Activated naive CD8-positive, alpha-beta T cell (primary cell): ENCODE data around the gene UNC13A.

Experiments
- H3K27ac Mint-ChIP-seq: one replicate; pipeline ENCODE4 v1.8.0; 2021; ENCODE audit warnings: mixed read lengths
- H3K27me3 Mint-ChIP-seq: one replicate; pipeline ENCODE4 v1.8.0; 2021; ENCODE audit warnings: mixed read lengths
- H3K36me3 Mint-ChIP-seq: one replicate; pipeline ENCODE4 v1.8.0; 2021; ENCODE audit warnings: mixed read lengths
- H3K4me1 Mint-ChIP-seq: one replicate; pipeline ENCODE4 v1.8.0; 2021; ENCODE audit warnings: low read depth, mixed read lengths
- H3K4me3 Mint-ChIP-seq: one replicate; pipeline ENCODE4 v1.8.0; 2021; ENCODE audit warnings: mild to moderate bottlenecking, mixed read lengths
- H3K9me3 Mint-ChIP-seq: one replicate; pipeline ENCODE4 v1.8.0; 2021; ENCODE audit warnings: low read depth, mixed read lengths

Gene UNC13A

DNA sequence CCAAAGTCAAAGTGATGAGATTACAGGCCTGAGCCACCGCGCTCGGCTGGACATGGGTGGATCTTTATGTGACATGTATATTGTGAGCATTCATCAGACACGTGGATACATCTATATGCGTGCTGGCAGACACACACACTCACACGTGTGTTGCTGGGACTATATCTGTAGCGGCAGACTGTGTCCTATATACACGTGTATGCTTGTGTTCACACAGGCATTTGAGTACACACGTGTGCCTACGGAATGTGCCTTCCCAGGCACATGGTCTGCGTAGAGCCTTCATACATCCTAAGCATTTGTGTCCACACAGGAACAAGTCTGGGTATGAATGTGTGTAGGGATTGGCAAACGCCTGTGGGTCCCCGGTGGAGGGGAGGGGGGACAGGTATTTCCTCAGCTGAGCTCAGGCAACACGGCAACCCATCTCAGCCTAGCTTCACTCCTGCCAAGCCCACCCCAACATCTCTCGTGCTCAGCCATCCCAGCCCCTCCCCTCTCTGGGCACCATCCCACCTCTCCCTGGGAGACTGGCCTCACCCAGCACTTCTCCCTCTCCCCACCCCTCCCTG lies 2.6 kb downstream of the UNC13A start:
- no peak overlapping the region for H3K27ac Mint-ChIP-seq
- H3K36me3 Mint-ChIP-seq = no peaks in the 10 kb centered on the region
- H3K9me3 Mint-ChIP-seq = no peaks in the 10 kb centered on the region
- H3K27me3 Mint-ChIP-seq = peaks cover 46% of the 10 kb centered on the region
- no peak overlapping the region for H3K4me3 Mint-ChIP-seq
- peaks cover 21% of the 10 kb centered on the region for H3K4me1 Mint-ChIP-seq

DNA sequence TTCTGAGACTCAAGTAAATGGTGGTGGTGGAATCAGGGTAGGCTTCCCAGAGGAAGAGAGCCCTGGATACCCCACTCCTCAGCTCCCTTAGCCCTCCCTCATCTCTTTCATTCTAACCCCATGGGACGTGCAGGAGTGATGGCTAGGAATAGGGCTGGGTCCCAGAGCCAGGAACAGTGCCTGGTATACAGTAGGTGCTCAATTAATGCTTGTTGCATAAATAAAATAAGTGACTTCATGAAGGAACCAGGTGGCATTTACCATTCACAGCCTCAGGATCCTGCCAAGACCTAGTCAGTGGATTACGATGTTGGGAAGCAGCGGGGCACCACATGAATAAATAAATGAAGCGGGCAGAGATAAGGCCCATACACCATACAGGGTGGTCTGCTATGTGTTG lies 3.9 kb downstream of the UNC13A start:
- no peak overlapping the region for H3K27ac Mint-ChIP-seq
- no peaks in the 10 kb centered on the region for H3K36me3 Mint-ChIP-seq
- peaks cover 22% of the 10 kb centered on the region for H3K4me1 Mint-ChIP-seq
- H3K9me3 Mint-ChIP-seq = no peaks in the 10 kb centered on the region
- no peak overlapping the region for H3K4me3 Mint-ChIP-seq
- H3K27me3 Mint-ChIP-seq = peaks cover 51% of the 10 kb centered on the region

DNA sequence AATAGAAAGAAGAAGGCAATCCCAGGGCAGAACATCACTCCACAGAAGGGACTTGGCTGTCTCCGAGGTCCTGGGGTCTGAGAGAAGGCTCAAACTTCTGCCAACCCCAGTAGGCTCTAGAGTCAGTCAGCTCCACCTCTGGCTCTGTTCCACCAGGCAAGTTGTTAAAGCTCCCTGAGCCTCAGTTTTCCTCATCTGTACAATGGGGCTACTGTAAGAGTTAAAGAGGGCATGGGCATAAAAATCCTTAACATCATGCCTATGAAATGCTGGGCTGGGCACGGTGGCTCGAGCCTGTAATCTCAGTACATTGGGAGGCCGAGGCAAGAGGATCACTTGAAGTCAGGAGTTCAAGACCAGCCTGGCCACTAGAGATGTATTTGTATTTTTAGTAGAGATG lies 5.1 kb downstream of the UNC13A start:
- Mint-ChIP-seq H3K27me3 (peaks cover 50% of the 10 kb centered on the region), H3K9me3 (no peaks in the 10 kb centered on the region), H3K4me3 (no peak overlapping the region), H3K4me1 (peaks cover 18% of the 10 kb centered on the region), H3K36me3 (no peaks in the 10 kb centered on the region), H3K27ac (no peak overlapping the region)

DNA sequence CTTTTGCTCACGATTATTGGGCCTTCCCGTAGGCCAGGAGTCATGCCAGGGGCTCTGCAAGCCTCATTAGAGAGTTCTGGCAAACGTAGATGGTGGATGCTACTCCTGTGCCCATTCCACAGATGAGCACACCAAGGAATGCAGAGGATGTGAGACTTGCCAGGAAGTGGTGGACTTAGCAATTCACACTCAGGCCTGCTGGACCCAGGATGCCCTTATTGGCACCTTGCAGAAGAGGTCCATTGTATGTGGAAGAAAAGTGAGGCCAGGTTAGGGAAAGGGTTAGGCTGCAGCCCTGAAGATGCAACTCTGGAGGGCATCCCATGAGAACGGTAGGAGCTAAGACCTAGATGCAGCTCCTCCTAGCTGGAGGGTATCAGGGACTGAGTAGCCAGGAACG lies 5.9 kb downstream of the UNC13A start:
- Mint-ChIP-seq H3K27me3 (peaks cover 49% of the 10 kb centered on the region), H3K36me3 (no peaks in the 10 kb centered on the region), H3K4me1 (peaks cover 13% of the 10 kb centered on the region), H3K9me3 (no peaks in the 10 kb centered on the region), H3K4me3 (no peak overlapping the region), H3K27ac (no peak overlapping the region)

DNA sequence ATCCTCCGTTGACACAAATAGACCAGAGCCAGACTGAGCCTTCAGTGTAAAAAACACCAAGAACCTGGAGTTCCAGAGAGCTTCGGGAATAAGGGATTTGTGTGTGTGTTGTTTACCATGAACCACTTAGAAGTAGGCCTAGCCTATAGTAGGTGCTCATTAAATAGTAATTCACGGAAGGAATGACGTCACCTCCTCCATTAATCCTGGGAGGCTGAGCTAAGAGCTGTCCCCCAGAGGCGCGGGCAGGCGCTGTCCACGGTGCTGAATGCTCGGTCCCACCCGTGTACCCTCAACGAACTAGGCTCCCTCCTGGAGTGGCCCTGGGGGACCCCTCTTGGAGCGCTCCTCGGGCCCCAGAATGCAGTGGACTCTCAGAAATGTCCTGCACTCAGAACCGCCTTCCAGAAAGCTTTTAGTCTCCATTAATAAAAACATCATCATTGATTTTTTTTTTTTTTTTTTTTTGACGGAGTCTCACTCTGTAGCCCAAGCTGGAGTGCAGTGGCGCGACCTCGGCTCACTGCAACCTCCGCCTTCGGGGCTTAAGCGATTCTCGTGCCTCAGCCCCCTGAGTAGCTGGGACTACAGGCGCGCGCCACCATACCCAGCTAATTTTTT lies 6.5 kb downstream of the UNC13A start:
- Mint-ChIP-seq H3K36me3 (no peaks in the 10 kb centered on the region), H3K27me3 (peaks cover 47% of the 10 kb centered on the region), H3K27ac (no peak overlapping the region), H3K4me3 (no peak overlapping the region), H3K4me1 (peaks cover 12% of the 10 kb centered on the region), H3K9me3 (no peaks in the 10 kb centered on the region)

DNA sequence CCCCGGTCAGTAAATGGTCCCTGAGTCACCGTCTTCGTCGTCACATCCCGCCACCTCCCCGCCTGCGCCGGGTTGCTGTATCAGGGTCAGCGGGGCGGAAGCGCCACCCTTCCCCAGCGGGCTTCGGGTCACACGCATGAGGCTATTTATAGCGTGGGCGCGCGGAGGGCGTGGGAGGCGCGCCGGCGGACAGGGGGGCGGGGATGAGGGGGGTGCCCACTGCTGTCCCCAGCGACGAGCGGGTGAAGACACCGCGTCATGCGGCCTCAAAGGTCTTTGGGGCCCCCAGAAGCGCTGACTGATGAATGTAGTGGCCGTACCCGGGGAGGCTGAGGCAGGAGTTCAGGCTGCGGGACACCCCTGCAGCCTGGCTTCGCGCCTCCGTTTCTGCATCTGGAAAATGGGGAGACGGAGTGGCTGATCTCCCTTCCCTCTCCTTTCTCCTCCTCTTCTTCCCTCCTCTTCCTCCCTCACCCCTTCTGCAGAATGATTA lies 7.9 kb downstream of the UNC13A start:
- H3K4me3 Mint-ChIP-seq = peak overlapping the region; percentile 20
- H3K27me3 Mint-ChIP-seq = peaks cover 43% of the 10 kb centered on the region
- peaks cover 5% of the 10 kb centered on the region for H3K4me1 Mint-ChIP-seq
- no peak overlapping the region for H3K27ac Mint-ChIP-seq
- H3K36me3 Mint-ChIP-seq = no peaks in the 10 kb centered on the region
- no peaks in the 10 kb centered on the region for H3K9me3 Mint-ChIP-seq

DNA sequence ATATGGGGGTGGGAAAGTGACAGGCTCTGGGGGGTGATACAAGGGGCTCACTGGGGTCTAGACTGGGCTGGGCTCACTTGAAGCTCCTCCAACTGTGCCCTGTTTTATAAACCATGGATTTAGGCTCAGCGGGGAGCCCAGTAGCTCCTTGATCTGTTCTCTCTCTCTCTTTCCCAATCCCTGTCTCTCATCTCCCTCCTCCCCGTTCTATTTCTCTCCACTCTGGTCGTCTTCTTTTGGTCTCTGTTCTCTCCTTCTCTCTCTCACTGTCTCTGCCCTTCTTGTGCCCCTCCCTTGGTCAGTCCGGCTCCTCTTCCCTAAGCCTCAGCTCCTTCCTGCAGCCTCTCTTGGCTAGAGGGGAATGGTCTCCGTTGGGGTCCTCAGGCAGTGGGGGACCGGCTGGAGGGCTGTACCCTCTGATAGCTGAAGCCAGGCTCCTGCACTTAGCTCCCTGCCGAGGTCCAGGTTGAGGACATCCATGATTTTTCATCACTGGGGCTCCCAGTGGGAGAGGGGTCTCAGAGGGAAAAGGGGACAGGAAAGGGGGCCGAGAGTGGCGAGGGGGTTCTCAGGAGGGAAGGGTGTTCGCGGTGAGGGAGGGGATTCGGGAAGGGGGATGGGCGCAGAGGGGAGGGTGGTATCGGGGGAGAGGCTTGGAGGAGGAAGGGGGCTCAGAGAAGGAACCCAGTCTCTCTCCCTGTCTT lies 8.5 kb downstream of the UNC13A start:
- Mint-ChIP-seq H3K27ac (no peak overlapping the region), H3K4me1 (peaks cover 5% of the 10 kb centered on the region), H3K9me3 (no peaks in the 10 kb centered on the region), H3K27me3 (peaks cover 38% of the 10 kb centered on the region), H3K36me3 (no peaks in the 10 kb centered on the region), H3K4me3 (no peak overlapping the region)

DNA sequence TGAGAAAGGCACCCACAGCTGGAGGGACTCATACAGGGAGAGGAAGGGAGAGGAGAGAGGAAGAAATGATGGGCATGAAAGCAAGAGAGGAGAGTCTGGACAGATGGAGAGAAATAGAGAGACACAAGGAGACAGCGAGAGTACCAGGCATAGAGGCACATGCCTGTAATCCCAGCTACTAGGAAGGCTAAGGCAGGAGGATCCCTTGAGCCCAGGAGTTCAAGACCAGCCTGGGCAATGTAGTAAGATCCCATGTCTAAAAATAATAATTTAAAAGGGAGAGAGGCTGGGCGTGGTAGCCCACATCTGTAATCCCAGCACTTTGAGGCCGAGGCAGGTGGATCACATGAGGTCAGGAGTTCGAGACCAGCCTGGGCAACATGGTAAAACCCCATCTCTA lies 9.3 kb downstream of the UNC13A start:
- Mint-ChIP-seq H3K4me3 (no peak overlapping the region), H3K4me1 (peaks cover 5% of the 10 kb centered on the region), H3K27me3 (peaks cover 35% of the 10 kb centered on the region), H3K27ac (no peak overlapping the region), H3K9me3 (no peaks in the 10 kb centered on the region), H3K36me3 (no peaks in the 10 kb centered on the region)

DNA sequence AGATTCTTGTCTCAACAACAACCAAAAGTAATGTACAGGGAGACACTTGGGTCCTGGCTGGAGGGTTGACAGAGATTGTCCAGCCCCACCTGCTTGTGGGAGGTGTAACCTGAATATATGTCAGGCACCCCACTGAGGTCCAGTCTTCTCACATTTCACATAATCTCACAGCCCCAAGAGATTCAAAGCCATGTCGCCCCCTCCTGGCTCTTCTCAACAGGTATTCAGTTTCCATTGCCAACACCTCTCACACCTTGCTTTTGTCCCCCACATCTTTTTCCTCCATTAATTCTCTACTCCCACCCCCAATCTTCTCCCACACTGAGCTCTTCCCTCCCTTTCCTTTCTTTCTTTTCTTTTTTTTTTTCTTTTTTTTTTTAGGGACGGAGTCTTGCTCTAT lies 11.2 kb downstream of the UNC13A start:
- H3K9me3 Mint-ChIP-seq = no peaks in the 10 kb centered on the region
- peaks cover 21% of the 10 kb centered on the region for H3K27me3 Mint-ChIP-seq
- H3K4me1 Mint-ChIP-seq = peaks cover 5% of the 10 kb centered on the region
- no peaks in the 10 kb centered on the region for H3K36me3 Mint-ChIP-seq
- no peak overlapping the region for H3K4me3 Mint-ChIP-seq
- no peak overlapping the region for H3K27ac Mint-ChIP-seq

DNA sequence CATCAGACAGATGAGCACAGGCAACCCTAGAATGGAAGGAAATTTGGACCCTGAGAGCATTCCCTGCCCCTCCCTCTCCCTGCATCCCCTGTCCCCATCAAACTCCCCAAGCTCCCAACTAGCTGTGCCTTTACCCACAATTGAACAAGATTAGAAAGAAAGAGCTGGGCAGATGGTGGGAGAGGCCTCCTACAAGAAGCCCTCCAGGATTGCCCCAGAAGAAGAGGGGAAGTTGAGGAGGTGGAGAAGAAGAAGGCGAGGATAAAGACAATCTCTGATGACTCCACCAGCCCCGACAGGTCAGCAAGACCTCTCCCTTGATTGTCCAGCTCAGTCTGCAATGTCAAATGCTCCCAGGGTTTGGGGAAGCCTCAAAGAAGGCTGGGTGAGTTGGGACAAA lies 11.9 kb downstream of the UNC13A start:
- peaks cover 5% of the 10 kb centered on the region for H3K4me1 Mint-ChIP-seq
- no peak overlapping the region for H3K27ac Mint-ChIP-seq
- no peaks in the 10 kb centered on the region for H3K9me3 Mint-ChIP-seq
- no peak overlapping the region for H3K4me3 Mint-ChIP-seq
- peaks cover 22% of the 10 kb centered on the region for H3K27me3 Mint-ChIP-seq
- H3K36me3 Mint-ChIP-seq = no peaks in the 10 kb centered on the region

DNA sequence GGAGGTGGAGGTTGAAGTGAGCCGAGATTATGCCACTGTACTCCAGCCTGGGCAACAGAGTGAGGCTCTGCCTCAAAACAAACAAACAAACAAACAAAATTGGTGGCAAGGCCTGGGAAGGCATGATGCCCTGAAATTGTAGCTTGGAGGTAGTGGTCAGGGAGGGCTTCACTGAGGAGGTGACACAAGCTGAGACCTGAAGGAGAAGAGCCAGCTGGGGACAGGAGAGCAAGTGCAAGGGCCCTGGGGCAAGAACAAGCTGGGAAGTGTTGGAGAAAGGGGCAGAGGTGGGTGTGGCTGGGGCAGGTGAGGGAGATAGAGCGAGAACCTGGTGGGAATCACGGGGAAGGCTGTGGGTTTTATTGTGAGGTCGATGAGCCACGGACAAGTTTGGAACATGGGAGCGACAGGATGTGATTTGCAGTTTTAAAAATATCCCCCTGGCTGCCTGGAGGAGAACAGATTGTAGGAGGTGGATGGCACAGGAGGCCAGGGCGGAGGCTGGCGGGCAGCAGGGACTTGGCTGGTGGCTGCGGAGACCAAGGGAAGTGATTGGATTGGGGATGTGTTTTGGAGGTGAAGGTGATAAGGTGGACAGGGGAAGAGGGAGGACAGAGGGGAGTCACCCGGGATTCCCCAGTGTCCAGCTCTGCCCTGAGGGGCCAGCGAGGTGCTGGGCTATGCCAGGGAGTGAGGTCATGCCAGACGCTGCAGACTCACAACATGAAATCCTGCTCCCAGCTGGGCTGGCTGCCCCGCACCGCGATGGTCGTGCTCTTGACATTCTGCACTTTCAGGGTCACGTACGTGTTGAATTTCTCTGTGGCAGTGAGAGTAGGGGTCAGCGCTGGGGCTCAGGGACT lies 14.0 kb downstream of the UNC13A start:
- no peaks in the 10 kb centered on the region for H3K36me3 Mint-ChIP-seq
- no peak overlapping the region for H3K4me3 Mint-ChIP-seq
- no peak overlapping the region for H3K27ac Mint-ChIP-seq
- H3K4me1 Mint-ChIP-seq = no peaks in the 10 kb centered on the region
- H3K27me3 Mint-ChIP-seq = peaks cover 13% of the 10 kb centered on the region
- no peaks in the 10 kb centered on the region for H3K9me3 Mint-ChIP-seq

DNA sequence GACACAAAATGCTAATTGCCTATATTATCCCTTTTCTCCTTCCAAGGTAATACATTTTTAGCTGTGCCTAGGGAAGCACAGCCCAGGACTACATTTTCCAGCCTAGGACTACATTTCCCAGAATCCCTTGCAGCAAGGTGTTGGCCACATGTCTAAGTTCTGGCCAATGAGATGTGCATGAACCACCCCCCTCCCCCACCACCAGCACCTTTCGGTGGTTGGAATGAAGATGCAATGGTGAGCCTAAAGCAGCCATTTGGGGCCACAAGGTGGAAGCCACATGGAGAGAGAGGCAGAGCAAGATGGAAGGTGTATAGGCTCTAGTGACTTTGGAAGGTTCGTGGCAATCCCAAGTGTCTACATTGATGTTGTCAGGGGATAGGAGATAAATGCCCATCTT lies 16.2 kb downstream of the UNC13A start:
- Mint-ChIP-seq H3K27ac (no peak overlapping the region), H3K27me3 (peaks cover 7% of the 10 kb centered on the region)

DNA sequence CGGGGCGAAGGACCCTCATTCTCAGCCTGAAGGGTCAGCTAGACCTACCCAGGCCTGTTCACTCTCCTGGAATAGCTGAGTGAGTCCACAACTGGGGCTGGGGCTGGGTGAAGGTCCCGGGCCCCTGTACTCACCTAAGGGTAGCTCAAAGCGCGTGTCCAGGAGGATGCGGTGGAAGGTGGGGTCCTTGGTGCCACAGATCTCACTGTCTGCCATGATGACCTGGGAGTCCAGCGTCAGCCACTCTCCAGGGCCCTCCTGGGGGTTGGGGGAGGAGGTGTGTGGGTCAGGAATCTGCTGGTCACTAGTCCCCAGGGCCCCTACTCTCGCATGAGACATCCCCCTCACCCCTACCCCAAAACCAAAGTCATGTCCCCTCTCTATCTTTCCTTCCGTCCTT lies 18.7 kb downstream of the UNC13A start:
- no peak overlapping the region for H3K4me3 Mint-ChIP-seq
- H3K36me3 Mint-ChIP-seq = peaks cover 6% of the 10 kb centered on the region
- no peak overlapping the region for H3K27ac Mint-ChIP-seq
- H3K27me3 Mint-ChIP-seq = peaks cover 14% of the 10 kb centered on the region
- no peaks in the 10 kb centered on the region for H3K9me3 Mint-ChIP-seq
- no peaks in the 10 kb centered on the region for H3K4me1 Mint-ChIP-seq

More for the DNA sequence above, 16.2 kb downstream of the UNC13A start:
- no peaks in the 10 kb centered on the region for H3K4me1 Mint-ChIP-seq
- no peaks in the 10 kb centered on the region for H3K9me3 Mint-ChIP-seq
- H3K4me3 Mint-ChIP-seq = no peak overlapping the region
- H3K36me3 Mint-ChIP-seq = no peaks in the 10 kb centered on the region

DNA sequence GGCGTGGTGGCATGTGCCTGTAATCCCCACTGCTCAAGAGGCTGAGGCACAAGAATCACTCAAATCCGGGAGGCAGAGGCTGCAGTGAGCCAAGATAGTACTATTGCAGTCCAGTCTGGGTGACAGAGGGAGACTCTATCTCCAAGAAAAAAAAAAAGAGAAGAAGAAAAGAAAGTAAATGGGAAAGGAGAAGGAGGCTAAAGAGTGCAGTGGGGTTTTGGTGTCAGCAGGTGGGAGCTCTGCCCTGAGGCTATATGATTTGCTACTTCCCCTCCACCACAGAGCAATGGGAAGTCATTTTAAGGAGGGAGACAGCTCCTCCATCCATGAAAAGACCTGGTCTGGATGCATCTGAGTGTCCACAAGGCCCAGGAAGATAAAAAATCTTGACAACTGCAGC lies 23.1 kb downstream of the UNC13A start:
- Mint-ChIP-seq H3K4me1 (no peaks in the 10 kb centered on the region), H3K36me3 (peaks cover 6% of the 10 kb centered on the region), H3K27me3 (peaks cover 7% of the 10 kb centered on the region), H3K4me3 (no peak overlapping the region), H3K9me3 (no peaks in the 10 kb centered on the region), H3K27ac (no peak overlapping the region)

DNA sequence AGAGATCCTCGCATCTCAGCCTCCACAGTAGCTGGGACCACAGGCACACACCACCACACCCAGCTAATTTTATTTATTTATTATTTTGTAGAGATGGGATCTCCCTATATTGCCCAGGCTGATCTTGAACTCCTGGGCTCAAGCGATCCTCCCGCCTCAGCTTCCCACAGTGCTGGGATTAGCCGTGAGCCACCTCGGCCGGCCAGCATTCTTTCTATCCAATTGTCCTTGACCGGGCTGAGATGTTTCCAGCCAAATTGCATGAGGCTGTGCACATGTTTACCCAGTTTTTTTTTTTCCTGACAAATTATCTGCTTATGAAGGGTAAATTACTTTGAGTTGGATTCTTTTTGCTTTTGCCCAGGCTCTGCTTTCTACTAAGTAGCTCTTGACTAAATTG lies 28.2 kb downstream of the UNC13A start:
- no peaks in the 10 kb centered on the region for H3K27me3 Mint-ChIP-seq
- no peak overlapping the region for H3K4me3 Mint-ChIP-seq
- H3K9me3 Mint-ChIP-seq = no peaks in the 10 kb centered on the region
- no peaks in the 10 kb centered on the region for H3K36me3 Mint-ChIP-seq
- H3K4me1 Mint-ChIP-seq = no peaks in the 10 kb centered on the region
- H3K27ac Mint-ChIP-seq = no peak overlapping the region
